Measurements from ENCODE around the gene TMC7. TPM values are rescaled to one million over a fixed set of nuclear protein-coding genes. Genes with fewer than 3 reads are reported as not detected.

Gene TMC7
- total RNA-seq, 1 donor from 2014 or later: 2.4 TPM

DNA sequence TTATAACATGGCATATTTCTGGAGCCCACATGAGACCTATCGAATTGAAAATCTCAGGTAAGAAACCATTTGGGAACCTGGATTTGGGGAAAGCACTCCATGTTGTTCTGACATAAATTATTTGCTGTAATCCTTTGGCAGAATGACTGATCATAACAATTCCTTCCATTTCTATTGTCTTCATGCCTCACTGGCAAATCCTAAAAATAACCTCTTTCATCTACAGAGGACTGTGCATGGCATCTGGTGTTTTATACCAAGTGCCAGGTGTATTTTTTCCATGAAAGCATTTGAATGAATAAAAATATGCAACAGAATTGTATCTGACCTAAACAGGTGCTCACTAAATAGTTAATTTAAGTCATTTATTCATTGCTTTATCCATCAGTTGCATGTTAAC lies 50.0 kb downstream of the TMC7 start:
- no peak for DNase-seq

DNA sequence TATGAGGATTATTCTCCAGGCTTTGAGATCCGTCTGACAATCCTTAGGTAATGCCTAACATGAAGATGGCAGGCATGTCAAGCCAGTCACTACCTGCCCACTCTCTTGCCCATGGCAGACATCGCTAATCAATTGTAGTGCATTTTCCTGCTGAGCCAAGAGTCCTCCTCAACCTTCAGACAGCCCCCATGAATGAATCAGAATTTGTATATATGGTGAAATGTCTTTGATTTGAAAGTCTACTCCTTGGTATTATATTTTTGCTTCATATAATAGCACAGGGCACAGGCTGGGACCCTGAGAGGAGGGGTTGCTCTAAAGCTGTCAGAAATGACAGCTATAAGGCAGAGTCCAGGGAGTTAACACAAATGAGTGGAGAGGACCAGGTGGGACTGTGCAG lies 56.7 kb downstream of the TMC7 start:
- no peak for DNase-seq

GRCh38 chr16:19044769-19045168 lies 61.0 kb downstream of the TMC7 start:
- no peak for DNase-seq

DNA sequence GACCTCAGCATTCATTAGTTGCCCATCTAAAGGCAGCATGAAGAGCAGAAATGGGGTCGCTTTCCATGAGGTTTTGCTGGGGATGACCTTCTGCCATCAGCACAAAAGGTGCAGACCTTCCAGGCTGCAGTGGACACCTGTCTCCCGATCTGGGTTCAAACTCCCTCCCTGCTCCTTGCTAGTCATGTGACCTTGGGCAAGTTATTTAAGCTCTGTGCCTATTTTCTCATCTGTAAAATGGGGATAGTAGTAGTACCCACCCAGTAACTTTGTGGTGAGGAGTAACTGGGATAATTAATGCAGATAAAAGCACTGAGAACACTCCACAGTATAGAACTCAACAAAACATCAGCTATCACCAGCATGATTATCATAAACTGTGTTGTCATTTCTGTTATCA lies 62.3 kb downstream of the TMC7 start:
- DNase-seq: no peak

GRCh38 chr16:19062706-19063105 lies 79.0 kb downstream of the TMC7 start:
- no peak for DNase-seq

GRCh38 chr16:19066988-19067348 lies 83.2 kb downstream of the TMC7 start:
- DNase-seq: no peak

GRCh38 chr16:19067349-19068236 lies 83.9 kb downstream of the TMC7 start, which contains the start of gene COQ7:
TSS of gene COQ7 (plus strand) at chr16:19067614. CDS start at chr16:19067665, 51 bp downstream.
- DNase-seq: peak; percentile 100

- no peak for DNase-seq
These were observed 84.6 kb downstream of the TMC7 start for GRCh38 chr16:19068237-19068815.

DNA sequence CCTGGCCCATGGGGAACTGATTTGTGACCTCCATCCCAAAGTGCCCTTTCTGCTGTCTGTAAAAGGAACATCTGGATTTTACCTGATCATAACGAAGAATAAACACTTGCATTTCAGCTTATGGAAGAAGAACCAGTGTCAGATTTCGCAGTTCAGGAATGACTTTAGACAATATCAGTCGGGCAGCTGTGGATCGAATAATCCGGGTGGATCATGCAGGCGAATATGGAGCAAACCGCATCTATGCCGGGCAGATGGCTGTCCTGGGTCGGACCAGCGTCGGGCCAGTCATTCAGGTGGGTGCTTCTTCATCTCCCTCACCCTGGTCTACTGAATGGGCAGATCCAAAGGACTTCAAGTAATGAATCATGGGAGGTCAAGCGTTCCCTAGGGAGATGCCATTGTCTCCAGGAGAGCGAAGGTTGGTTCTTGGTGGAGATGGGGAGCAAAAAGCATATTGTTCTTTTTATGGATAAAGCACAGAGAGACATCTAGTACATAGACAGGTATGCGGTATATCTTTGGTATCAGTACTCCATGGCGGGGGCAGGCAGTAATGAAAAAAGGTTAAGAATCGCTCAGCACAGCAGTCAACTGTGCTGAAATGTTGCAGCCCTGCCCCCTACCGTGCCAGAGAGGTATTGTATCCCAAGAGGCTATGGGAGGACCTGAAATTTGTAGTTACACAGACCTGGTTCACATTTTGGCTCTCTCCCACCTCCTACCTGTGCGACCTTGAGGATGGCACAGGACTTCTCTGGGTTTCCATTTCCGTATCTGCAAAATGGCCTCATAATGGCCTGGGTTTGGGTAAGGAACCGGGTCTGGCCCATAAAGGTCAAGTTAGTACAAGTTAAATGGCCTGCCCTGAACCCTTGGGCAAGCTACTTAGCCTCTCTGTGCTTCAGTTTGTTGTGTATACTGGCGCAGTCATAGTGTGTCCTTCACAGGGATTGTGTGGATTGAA lies 88.4 kb downstream of the TMC7 start:
- peak; percentile 44 for DNase-seq

DNA sequence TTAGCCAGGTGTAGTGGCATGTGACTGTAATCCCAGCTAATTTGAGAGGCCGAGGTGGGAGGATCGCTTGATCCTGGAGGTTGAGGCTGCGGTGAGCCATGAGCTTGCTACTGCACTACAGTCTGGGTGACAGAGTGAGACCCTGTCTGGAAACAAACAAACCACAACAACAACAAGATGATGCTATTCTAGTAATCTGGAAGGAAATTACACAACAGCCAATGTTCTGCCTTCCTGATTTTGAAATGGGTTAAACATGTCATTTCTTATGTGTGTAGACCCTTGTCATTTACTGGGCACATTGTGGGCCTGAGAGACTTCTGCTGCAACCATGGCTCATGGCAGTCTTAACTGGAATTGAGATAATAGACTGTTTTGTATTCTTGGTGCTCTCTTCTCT lies 89.6 kb downstream of the TMC7 start:
- DNase-seq: no peak

DNA sequence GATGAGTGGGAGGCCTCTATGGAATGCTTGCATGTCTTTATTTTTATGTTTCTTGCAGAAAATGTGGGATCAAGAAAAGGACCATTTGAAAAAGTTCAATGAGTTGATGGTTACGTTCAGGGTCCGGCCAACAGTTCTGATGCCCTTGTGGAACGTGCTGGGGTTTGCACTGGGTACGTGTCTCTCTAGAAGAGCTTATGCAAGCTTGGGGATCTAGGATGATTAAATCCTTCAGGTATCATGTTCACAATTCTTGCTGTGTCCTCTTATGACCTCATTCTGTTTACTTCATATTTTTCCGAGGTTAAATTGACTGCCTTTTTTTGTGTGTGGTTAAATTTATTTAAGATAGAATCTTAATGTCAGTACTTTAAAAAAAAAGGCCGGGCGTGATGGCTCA lies 90.1 kb downstream of the TMC7 start:
- no peak for DNase-seq

DNA sequence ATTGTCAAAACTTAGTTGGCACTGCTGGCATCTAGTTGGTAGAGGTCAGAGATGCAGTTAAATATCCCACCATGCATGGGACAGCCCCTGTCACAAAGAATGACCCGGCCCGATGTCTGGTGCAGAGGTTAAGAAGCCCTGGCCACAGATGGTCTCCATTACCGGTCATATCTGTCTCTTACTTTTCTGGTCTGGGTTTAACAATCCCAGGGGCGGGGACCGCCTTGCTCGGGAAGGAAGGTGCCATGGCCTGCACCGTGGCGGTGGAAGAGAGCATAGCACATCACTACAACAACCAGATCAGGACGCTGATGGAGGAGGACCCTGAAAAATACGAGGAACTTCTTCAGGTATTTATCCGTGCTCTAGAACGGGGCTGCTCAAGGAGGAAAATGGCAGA lies 91.8 kb downstream of the TMC7 start:
- DNase-seq: no peak

GRCh38 chr16:19077879-19078278 lies 94.1 kb downstream of the TMC7 start:
- no peak for DNase-seq

DNA sequence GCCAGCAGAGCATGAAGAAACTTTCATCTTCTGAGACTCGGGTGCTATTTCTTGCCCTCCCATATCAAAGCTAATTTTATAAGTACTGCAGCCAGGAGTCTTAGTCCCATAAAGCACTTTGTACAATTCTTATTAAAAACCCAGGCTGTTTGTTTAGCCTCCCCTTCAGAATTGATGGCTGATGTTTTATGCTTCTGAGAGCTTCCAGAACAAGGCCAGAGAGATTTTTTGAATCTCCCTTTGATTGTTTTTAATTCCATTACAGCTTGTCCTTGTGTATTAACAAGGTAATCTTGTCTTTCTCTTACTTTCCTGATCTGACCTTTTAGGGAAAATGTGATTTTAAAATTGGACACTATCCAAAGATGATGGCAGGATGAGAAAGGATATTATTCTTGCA lies 99.9 kb downstream of the TMC7 start:
- no peak for DNase-seq

DNA sequence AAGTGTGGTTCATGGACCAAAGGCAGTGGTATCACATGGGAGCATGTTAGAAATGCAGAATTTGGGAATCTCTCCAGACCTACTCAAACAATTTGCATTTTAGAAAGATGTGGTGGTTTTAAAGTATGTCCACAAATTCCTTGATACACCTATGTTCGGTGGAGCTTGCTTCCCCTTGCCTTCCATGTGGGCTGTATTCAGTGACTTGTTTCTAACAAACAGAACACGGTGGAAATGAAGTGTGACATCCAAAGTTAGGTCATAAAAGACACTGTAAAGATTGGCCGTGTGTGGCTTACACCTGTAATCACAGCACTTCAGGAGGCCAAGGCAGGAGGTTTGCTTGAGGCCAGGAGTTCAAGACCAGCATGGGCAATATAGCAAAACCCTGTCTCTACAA lies 100.4 kb downstream of the TMC7 start:
- no peak for DNase-seq

DNA sequence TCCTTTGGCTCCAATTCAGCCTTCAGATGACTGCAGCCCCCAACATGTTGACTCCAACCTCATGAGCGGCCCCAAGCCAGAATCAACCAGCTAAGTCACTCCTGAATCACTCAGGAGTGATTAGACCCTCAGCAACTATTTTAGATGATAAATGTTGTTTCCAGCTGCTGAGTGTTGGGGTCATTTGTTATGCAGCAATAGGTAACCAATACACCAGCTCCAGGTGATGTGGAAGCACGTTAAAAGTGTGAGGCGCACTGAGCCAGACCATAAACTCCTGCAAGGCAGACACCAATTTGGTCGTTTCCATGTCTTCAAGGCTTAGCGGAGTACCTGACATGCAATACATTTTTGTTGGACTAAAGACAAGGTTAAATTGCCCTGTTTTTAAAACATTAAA lies 101.1 kb downstream of the TMC7 start:
- DNase-seq: no peak

DNA sequence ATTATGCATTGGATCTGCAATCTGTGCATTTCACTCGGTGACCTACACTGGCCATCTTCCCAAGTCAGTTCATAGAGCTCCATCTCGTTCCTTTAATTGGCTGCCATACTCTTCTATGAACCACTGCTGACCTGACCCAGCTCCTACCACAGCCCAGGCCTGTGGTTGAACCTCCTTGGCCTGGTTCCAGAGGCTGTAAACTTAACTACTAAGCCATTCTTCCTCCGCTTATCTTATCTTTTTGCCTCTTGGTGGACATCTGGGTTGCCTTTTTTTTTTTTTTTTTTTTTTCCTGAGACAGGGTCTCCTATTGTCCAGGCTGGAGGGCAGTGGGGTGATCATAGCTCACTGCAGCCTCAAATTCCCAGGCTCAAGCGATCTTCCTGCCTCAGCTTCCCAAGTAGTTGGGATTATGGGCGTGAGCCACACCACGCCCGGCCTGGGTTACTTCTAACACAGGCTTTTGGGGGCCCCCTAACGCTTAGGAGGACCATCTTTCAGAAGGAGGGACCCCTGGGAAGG lies 102.0 kb downstream of the TMC7 start:
- DNase-seq: no peak

GRCh38 chr16:19086322-19087199 lies 102.8 kb downstream of the TMC7 start:
- peak; percentile 94 for DNase-seq

- DNase-seq: no peak
These were observed 104.7 kb downstream of the TMC7 start for GRCh38 chr16:19088341-19088916.

GRCh38 chr16:19089410-19089955 lies 105.7 kb downstream of the TMC7 start:
- no peak for DNase-seq

DNA sequence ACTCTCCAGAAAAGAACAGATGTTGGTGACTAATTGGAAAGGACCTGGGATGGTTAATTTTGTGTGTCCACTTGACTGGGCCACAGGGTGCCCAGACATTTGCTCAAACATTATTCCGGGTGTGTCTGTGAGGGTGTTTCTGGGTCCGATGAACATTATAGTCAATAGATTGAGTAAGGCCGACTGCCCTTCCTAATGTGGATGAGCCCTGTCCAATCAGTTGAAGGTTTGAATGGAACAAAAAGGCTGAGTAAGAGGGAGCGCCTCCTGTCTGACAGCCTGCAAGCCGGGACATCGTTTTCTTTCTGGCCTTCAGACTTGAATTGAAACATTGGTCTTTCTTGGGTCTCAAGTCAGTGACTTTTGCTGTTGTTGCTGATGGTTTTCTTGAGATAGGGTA lies 107.2 kb downstream of the TMC7 start:
- no peak for DNase-seq

Measured in tongue (tissue), 2 donors.